NCI-H510A treated with DMSO at 0.1 percent for 48 hours (cell line): ENCODE data around the gene PSPN.

Experiments
- DNase-seq: peaks from one replicate; lab custom pipeline; 2025; lab: John Stamatoyannopoulos, UW

Gene PSPN

GRCh38 chr19:6375411-6376010, at the start of gene PSPN:
Gene PSPN, minus strand, starts transcription at chr19:6375933. Its CDS starts 84 bp downstream, at chr19:6375849.
- DNase-seq = no peak

GRCh38 chr19:6424939-6425731, 49.4 kb upstream of the PSPN start:
- DNase-seq = peak; percentile 99

- DNase-seq = no peak
Measured at GRCh38 chr19:6424195-6424938, 48.6 kb upstream of the PSPN start, which contains the start of gene KHSRP. Gene KHSRP, minus strand, starts transcription at chr19:6424811. Its CDS starts 110 bp downstream, at chr19:6424701.

- DNase-seq = no peak
Measured at GRCh38 chr19:6423499-6424194, 47.9 kb upstream of the PSPN start.

GRCh38 chr19:6421075-6422014, 45.6 kb upstream of the PSPN start:
- no peak for DNase-seq

GRCh38 chr19:6418562-6418932, 42.8 kb upstream of the PSPN start:
- no peak for DNase-seq

GRCh38 chr19:6417713-6418561, 42.2 kb upstream of the PSPN start:
- DNase-seq = no peak

- no peak for DNase-seq
Measured at GRCh38 chr19:6416658-6417405, 41.1 kb upstream of the PSPN start.

GRCh38 chr19:6415591-6416190, 40.0 kb upstream of the PSPN start:
- DNase-seq = no peak

GRCh38 chr19:6414793-6415590, 39.3 kb upstream of the PSPN start:
- DNase-seq = no peak

GRCh38 chr19:6413721-6414643, 38.2 kb upstream of the PSPN start:
- no peak for DNase-seq

GRCh38 chr19:6413291-6413690, 37.6 kb upstream of the PSPN start:
- DNase-seq = no peak

- peak; percentile 31 for DNase-seq
Measured at GRCh38 chr19:6412447-6413091, 36.8 kb upstream of the PSPN start.

- DNase-seq = no peak
Measured at GRCh38 chr19:6412061-6412446, 36.3 kb upstream of the PSPN start.

- DNase-seq = no peak
Measured at GRCh38 chr19:6409346-6409745, 33.6 kb upstream of the PSPN start.

- no peak for DNase-seq
Measured at GRCh38 chr19:6406401-6406800, 30.7 kb upstream of the PSPN start.
